Inferior parietal cortex (tissue), 1 donor: ENCODE measurements around the gene ORM1.
"Not testable (repeated sequence)": the region's sequence is repeated elsewhere in the genome, so short reads cannot be mapped to it uniquely, and the experiment has no call there.

ENCODE experiments used
- DNase-seq: peaks from one replicate; pipeline ENCODE4 v3.0.0-alpha.2; 2016; ENCODE audit errors: extremely low spot score

ORM1 gene

GRCh38 chr9:114304416-114305188 lies 18.3 kb upstream of the ORM1 start:
- no peak for DNase-seq

GRCh38 chr9:114307899-114308267 lies 15.0 kb upstream of the ORM1 start:
- no peak for DNase-seq

- DNase-seq, result no peak
These were observed 14.4 kb upstream of the ORM1 start for GRCh38 chr9:114308361-114308950.

- DNase-seq, result no peak
These were observed 13.8 kb upstream of the ORM1 start for GRCh38 chr9:114309096-114309495.

GRCh38 chr9:114310471-114311450 lies 12.1 kb upstream of the ORM1 start:
- DNase-seq, result no peak

- DNase-seq, result no peak
These were observed 11.1 kb upstream of the ORM1 start for GRCh38 chr9:114311571-114312512.

- DNase-seq, result no peak
These were observed 10.4 kb upstream of the ORM1 start for GRCh38 chr9:114312513-114312875.

- DNase-seq, result no peak
These were observed 9.7 kb upstream of the ORM1 start for GRCh38 chr9:114313186-114313585.

GRCh38 chr9:114314256-114314867 lies 8.5 kb upstream of the ORM1 start:
- no peak for DNase-seq

GRCh38 chr9:114314881-114315722 lies 7.8 kb upstream of the ORM1 start:
- no peak for DNase-seq

GRCh38 chr9:114315723-114316363 lies 7.1 kb upstream of the ORM1 start:
- no peak for DNase-seq

GRCh38 chr9:114316605-114317230 lies 6.2 kb upstream of the ORM1 start:
- no peak for DNase-seq

GRCh38 chr9:114317665-114318357 lies 5.1 kb upstream of the ORM1 start:
- DNase-seq, result no peak

- DNase-seq, result no peak
These were observed 4.5 kb upstream of the ORM1 start for GRCh38 chr9:114318416-114318815.

GRCh38 chr9:114319147-114319546 lies 3.8 kb upstream of the ORM1 start:
- DNase-seq, result no peak

- not testable (repeated sequence) for DNase-seq
These were observed 2.2 kb upstream of the ORM1 start for GRCh38 chr9:114320710-114321109.

- no peak for DNase-seq
These were observed 1.1 kb upstream of the ORM1 start for GRCh38 chr9:114321759-114322158.

GRCh38 chr9:114322160-114322818 lies 609 bp upstream of the ORM1 start:
- DNase-seq, result not testable (repeated sequence)
